Left lung (tissue), 10 donors: ENCODE measurements around the gene CXCL12. TPM values are rescaled to one million over a fixed set of nuclear protein-coding genes. Genes with fewer than 3 reads are reported as not detected.

Experiments
- ATAC-seq: fragments of 200-7000 bp; cut with Tn5 transposase; one replicate; pipeline ENCODE4 v1.9.1; 2020; ENCODE audit warnings: moderate library complexity
- DNase-seq, 4 donors: peaks; one replicate each; pipeline ENCODE4 v3.0.0-alpha.2; 2013 to 2020
- H3K27ac ChIP-seq, 2 donors: fragments of 200-600 bp; sonication (generic) in 1 of 2; one replicate each; pipeline versions ENCODE4 v1.5.0 to v1.8.0; 2020 to 2021
- H3K27me3 ChIP-seq, 2 donors: fragments of 200-600 bp; sonication (generic) in 1 of 2; one replicate each; pipeline versions ENCODE4 v1.5.0 to v1.8.0; 2020 to 2021
- H3K36me3 ChIP-seq, 2 donors: fragments of 200-600 bp; sonication (generic) in 1 of 2; one replicate each; pipeline versions ENCODE4 v1.5.0 to v1.8.0; 2020 to 2021
- H3K4me1 ChIP-seq, 2 donors: fragments of 200-600 bp; one replicate each; pipeline ENCODE4 v1.8.0; 2021
- H3K4me3 ChIP-seq, 2 donors: fragments of 200-600 bp; sonication (generic) in 1 of 2; one replicate each; pipeline versions ENCODE4 v1.5.0 to v1.8.0; 2020 to 2021; ENCODE audit warnings: mild to moderate bottlenecking in 1 of 2
- H3K9me3 ChIP-seq, 2 donors: fragments of 200-600 bp; sonication (generic) in 1 of 2; one replicate each; pipeline versions ENCODE4 v1.5.0 to v1.8.0; 2020 to 2021
- intact Hi-C, 2 donors: fragments of 100-400 bp; cut with DNase I; formaldehyde crosslinking; loops; one replicate each; pipeline versions ENCODE4 v1.11.2 to v1.14.2; 2022
- polyA plus RNA-seq, 6 donors: library from polyadenylated mRNA; unstranded; fragments of 120-200 nt; gene quantifications; one replicate each; pipeline ENCODE4 v1.2.1, GENCODE V29; 2013; ENCODE audit not compliant: insufficient read length in 6 of 6
- total RNA-seq, 2 donors: library from RNA; stranded (reverse); fragmentation: NEBNext Ultra II Directional; extraction: Animal tissue kit (Norgen Biotek cat#: 25700); gene quantifications; one replicate each; pipeline ENCODE4 v1.2.1, GENCODE V29; 2021
- TF ChIP-seq, protein P1 (sequence below), 2 donors: fragments of 200-600 bp; sonication (generic) in 1 of 2; IDR thresholded peaks; one replicate each; pipeline versions ENCODE4 v1.5.0 to v1.8.0; 2021; ENCODE audit warnings: antibody characterized with exemption in 2 of 2
- donor health status: DM: no; HTN: yes; CAD: no.
- donor health status: DM: no; HTN: no; CAD: no.

The CXCL12 gene
- total and polyA plus RNA-seq, 8 donors, result 77.9 to 281 (median 188) TPM

DNA sequence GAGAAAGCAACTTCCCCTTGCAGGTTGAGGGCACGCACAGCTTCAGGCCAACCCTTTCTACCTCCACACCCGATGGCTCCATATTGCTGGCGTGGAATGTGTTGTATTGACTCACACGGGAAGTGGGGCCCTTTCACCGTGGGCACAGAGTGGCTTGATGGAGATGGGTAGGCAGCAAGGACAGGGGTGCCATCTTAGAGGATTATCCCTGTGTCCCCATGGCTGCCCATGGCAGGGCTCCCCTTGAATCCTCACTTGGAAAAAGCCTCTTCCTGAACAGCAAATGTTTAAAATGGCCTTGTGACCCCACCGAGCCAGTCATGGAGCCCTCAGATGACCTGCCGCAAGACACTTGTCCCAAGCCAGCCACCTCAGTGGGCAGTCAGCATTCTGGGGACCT is 31.2 kb downstream of the CXCL12 start:
- Histone ChIP-seq H3K27me3 (no peaks in the 10 kb centered on the region), H3K9me3 (no peaks in the 10 kb centered on the region), H3K27ac (no peak overlapping the region), H3K4me1 (no peaks in the 10 kb centered on the region), H3K4me3 (no peak overlapping the region), H3K36me3 (no peaks in the 10 kb centered on the region)
- DNase-seq (no peak), ATAC-seq (no peak)
- TF ChIP-seq, protein P1, sequence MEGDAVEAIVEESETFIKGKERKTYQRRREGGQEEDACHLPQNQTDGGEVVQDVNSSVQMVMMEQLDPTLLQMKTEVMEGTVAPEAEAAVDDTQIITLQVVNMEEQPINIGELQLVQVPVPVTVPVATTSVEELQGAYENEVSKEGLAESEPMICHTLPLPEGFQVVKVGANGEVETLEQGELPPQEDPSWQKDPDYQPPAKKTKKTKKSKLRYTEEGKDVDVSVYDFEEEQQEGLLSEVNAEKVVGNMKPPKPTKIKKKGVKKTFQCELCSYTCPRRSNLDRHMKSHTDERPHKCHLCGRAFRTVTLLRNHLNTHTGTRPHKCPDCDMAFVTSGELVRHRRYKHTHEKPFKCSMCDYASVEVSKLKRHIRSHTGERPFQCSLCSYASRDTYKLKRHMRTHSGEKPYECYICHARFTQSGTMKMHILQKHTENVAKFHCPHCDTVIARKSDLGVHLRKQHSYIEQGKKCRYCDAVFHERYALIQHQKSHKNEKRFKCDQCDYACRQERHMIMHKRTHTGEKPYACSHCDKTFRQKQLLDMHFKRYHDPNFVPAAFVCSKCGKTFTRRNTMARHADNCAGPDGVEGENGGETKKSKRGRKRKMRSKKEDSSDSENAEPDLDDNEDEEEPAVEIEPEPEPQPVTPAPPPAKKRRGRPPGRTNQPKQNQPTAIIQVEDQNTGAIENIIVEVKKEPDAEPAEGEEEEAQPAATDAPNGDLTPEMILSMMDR (IDR thresholded peaks at IDR 0.05), result no peak
- intact Hi-C loops, result no loop called here

DNA sequence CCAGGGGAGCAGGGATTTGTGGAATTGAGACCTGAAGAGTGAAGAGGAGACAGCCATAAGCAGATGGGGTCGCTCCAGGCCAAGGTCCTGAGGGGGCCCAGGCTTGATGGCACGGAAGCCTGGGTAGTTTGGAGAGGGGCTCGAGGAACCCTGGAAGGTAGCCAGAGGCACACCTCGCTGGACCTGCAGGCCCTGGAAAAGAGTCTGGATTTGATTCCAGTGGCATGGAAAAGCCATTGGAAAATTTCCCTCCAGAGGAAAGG is 31.8 kb downstream of the CXCL12 start:
- TF ChIP-seq, protein P1 (IDR thresholded peaks at IDR 0.05), result no peak

DNA sequence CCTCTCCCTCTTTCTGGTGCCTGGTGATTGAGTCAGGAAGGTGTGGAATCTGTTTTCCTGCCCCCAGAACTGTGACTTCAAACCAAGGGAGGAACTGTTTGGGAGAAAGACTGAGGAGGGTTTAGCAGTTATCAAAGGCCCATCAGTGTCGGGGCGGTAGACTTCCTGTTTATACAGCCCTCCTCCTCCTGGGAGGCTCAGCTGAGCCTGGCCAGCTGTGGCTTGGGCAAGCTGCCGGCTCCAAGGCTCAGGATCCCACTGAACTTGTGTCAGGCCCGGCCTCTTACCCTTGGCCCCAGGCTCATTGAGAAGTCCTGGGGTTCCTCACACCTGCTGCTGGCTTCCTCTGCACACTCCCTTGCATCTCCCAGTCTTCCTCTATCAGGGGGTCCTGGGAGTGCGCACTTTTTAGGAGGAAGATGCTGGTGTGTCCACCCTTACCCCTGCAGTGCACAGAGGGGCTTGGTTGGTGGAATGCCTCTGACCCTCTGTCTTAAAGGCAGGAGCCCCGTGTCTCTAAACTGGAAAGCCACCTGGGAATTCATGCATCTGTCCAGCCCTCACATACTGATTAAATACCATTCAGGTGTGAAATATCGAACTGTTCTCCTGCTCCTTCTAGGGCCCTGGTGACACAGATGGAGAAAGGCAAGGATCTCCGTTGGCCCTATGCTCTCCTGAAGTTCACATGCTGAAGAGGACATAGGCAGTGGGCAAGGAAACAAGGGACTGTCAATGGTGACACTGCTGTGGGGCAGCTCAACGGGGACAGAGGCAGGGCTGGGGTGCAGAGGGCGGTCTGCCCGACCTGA is 32.4 kb downstream of the CXCL12 start:
- intact Hi-C loops, result no loop called here
- no peak overlapping the region for H3K27ac ChIP-seq
- peak; percentile 44 for ATAC-seq

More for the DNA sequence above, 31.8 kb downstream of the CXCL12 start:
- no peak overlapping the region for H3K4me3 ChIP-seq
- H3K9me3 ChIP-seq, result no peaks in the 10 kb centered on the region
- DNase-seq (no peak), ATAC-seq (no peak)
- H3K36me3 ChIP-seq, result no peaks in the 10 kb centered on the region
- H3K4me1 ChIP-seq, result no peaks in the 10 kb centered on the region
- H3K27me3 ChIP-seq, result no peaks in the 10 kb centered on the region
- no peak overlapping the region for H3K27ac ChIP-seq
- intact Hi-C loops, result no loop called here

DNA sequence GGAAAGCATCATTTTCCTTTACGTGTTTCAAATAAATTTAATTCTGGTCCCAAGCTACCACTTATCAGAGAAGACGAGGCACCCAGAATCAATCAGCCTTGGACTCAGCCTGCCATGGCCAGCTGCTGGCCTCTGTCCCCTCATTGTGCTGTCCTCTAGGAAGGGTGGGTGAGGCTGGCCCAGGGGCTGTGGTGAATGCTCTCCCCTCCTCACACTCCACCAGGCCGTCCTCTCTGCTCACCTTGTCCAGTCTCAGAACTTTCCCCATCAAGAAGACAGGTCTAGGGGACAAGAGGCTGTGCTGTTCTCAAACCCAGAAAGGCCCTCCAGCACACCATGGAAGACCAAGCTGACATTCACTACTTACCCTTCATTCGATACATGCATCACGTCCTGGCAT is 36.4 kb downstream of the CXCL12 start:
- Histone ChIP-seq H3K9me3 (no peaks in the 10 kb centered on the region), H3K27ac (no peak overlapping the region), H3K4me1 (no peaks in the 10 kb centered on the region), H3K36me3 (no peaks in the 10 kb centered on the region), H3K4me3 (no peak overlapping the region), H3K27me3 (no peaks in the 10 kb centered on the region)
- no peak for ATAC-seq
- TF ChIP-seq, protein P1 (IDR thresholded peaks at IDR 0.05), result no peak
- intact Hi-C loops, result no loop called here
- DNase-seq, result no peak

More for the DNA sequence above, 32.4 kb downstream of the CXCL12 start:
- H3K27me3 ChIP-seq, result no peaks in the 10 kb centered on the region
- peak in 2 of 4 donors; percentile 82 to 91 for DNase-seq
- TF ChIP-seq, protein P1 (IDR thresholded peaks at IDR 0.05), result no peak
- no peaks in the 10 kb centered on the region for H3K4me1 ChIP-seq
- H3K9me3 ChIP-seq, result no peaks in the 10 kb centered on the region
- no peak overlapping the region for H3K4me3 ChIP-seq
- no peaks in the 10 kb centered on the region for H3K36me3 ChIP-seq

DNA sequence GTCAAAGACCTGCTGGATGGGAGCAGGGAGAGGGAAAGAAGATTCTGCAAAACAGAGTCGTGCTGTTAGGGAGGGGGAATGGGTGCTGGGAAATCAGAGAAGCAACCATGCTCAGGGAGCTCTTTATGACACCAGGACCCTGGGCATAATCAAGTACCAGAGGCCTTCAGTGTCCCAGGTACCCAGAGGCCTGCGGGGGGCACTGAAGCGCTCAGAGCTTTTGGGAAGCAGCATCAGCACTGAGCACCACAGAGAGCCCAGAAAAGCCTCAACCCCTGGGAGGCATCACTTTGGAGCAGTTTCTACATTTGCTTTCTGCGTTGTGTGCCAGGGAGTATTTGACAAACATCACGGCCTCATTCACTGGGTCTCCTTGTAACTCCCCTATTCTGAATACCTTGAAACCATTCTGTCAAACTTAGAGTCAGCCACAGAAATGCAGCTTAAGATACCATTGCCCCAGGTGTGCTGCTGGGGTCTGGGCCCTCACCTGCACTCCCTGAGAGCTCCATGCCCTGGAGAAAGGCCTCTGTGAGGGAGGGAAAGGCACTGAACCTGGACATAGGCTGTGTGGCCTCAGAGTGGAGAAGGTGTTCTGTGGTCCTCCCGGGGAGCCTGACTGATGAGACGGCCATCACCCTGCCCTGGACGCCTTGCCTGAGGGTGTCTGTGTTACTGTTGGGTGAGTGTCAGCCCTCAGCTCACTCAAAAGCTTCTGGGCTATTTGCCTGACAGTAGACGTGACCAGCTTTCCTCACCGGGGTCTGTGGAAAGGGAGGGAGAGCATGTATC is 37.1 kb downstream of the CXCL12 start:
- intact Hi-C loops, result no loop called here
- H3K36me3 ChIP-seq, result no peaks in the 10 kb centered on the region
- DNase-seq, result no peak
- ATAC-seq, result no peak
- H3K9me3 ChIP-seq, result no peaks in the 10 kb centered on the region
- no peak overlapping the region for H3K4me3 ChIP-seq
- no peak overlapping the region for H3K27ac ChIP-seq
- H3K4me1 ChIP-seq, result no peaks in the 10 kb centered on the region
- H3K27me3 ChIP-seq, result no peaks in the 10 kb centered on the region
- TF ChIP-seq, protein P1 (IDR thresholded peaks at IDR 0.05), result no peak
